Activated naive CD4-positive, alpha-beta T cell treated with anti-CD3 and anti-CD28 coated beads, Interleukin-2, amount 50 U/mL, for 72 hours (primary cell): ENCODE results near the gene CASP6. TPM values are rescaled to one million over a fixed set of nuclear protein-coding genes. Genes with fewer than 3 reads are reported as not detected.

Experiments used
- ATAC-seq, 2 donors: fragments of 150-1000 bp; cut with Tn5 transposase; 2 replicates each; pipeline ENCODE4 v1.10.0; 2021; ENCODE audit warnings: mild to moderate bottlenecking in 2 of 2, moderate library complexity in 2 of 2
- DNase-seq, 2 donors: peaks; one replicate each; pipeline ENCODE4 v3.0.0; 2021 to 2022; ENCODE audit warnings: low spot score in 2 of 2
- H3K27ac Mint-ChIP-seq, 2 donors: one replicate each; pipeline ENCODE4 v1.8.0; 2022; ENCODE audit warnings: mild to moderate bottlenecking in 2 of 2, mixed read lengths in 2 of 2
- H3K36me3 Mint-ChIP-seq, 2 donors: one replicate each; pipeline ENCODE4 v1.8.0; 2022; ENCODE audit warnings: mixed read lengths in 2 of 2
- H3K9me3 Mint-ChIP-seq, 2 donors: one replicate each; pipeline ENCODE4 v1.8.0; 2022; ENCODE audit warnings: mixed read lengths in 2 of 2
- total RNA-seq, 2 donors: library from RNA; stranded (reverse); gene quantifications; one replicate each; pipeline ENCODE4 v1.2.3, GENCODE V29; 2022

The CASP6 gene
- total RNA-seq, 2 donors from 2014 or later = 23.7 to 33.3 TPM

GRCh38 chr4:109655396-109655795 is 47.8 kb downstream of the CASP6 start:
- Mint-ChIP-seq H3K9me3 (peaks cover 6 to 7% of the 10 kb centered on the region in 2 donors), H3K27ac (peak overlapping the region in 1 of 2 donors; percentile 42), H3K36me3 (peaks cover 9 to 14% of the 10 kb centered on the region in 2 donors)
- ATAC-seq (no peak), DNase-seq (no peak)

GRCh38 chr4:109649872-109650271 is 53.4 kb downstream of the CASP6 start:
- Mint-ChIP-seq H3K36me3 (peaks cover 13 to 25% of the 10 kb centered on the region in 2 donors), H3K9me3 (peaks cover 6 to 7% of the 10 kb centered on the region in 2 donors), H3K27ac (peak overlapping the region; percentile 76 to 79)
- ATAC-seq (peak; percentile 59 to 69), DNase-seq (peak in 1 of 2 donors; percentile 22)

- peaks cover 13 to 25% of the 10 kb centered on the region in 2 donors for H3K36me3 Mint-ChIP-seq
- peaks cover 6 to 7% of the 10 kb centered on the region in 2 donors for H3K9me3 Mint-ChIP-seq
- peak overlapping the region; percentile 76 to 79 for H3K27ac Mint-ChIP-seq
- DNase-seq (no peak), ATAC-seq (no peak)
Measured at GRCh38 chr4:109648997-109649575, 54.2 kb downstream of the CASP6 start.

- H3K36me3 Mint-ChIP-seq = peaks cover 13 to 25% of the 10 kb centered on the region in 2 donors
- peak overlapping the region; percentile 79 to 80 for H3K27ac Mint-ChIP-seq
- DNase-seq = no peak
- ATAC-seq = peak; percentile 52 to 58
- peaks cover 6 to 7% of the 10 kb centered on the region in 2 donors for H3K9me3 Mint-ChIP-seq
Measured at GRCh38 chr4:109648266-109648996, 54.8 kb downstream of the CASP6 start.

- peak; percentile 44 to 49 for ATAC-seq
- Mint-ChIP-seq H3K9me3 (no peaks in the 10 kb centered on the region), H3K36me3 (peaks cover 5 to 11% of the 10 kb centered on the region in 2 donors), H3K27ac (no peak overlapping the region)
- DNase-seq = no peak
Measured at GRCh38 chr4:109645874-109646710, 57.2 kb downstream of the CASP6 start.

GRCh38 chr4:109640644-109641043 is 62.6 kb downstream of the CASP6 start:
- DNase-seq (no peak), ATAC-seq (no peak)
- H3K27ac Mint-ChIP-seq = peak overlapping the region; percentile 3 to 39
- peaks cover 19 to 27% of the 10 kb centered on the region in 2 donors for H3K9me3 Mint-ChIP-seq
- H3K36me3 Mint-ChIP-seq = peaks cover 23 to 39% of the 10 kb centered on the region in 2 donors

Other genes with a start within 250 kb of the CASP6 start
- gene MCUB, start 143.2 kb downstream of the CASP6 start, total RNA-seq = 10 to 100 TPM; 63.9 to 69.9 TPM
- gene PLA2G12A, start 26.6 kb upstream of the CASP6 start, total RNA-seq = 10 to 100 TPM; 28.1 to 33.3 TPM
- not detected for gene CFI, start 98.6 kb upstream of the CASP6 start, total RNA-seq
- 10 to 100 TPM; 25.9 to 30.7 TPM for gene GAR1, start 112.3 kb upstream of the CASP6 start, total RNA-seq
- under 1 TPM; 0.32 to 0.62 TPM for gene RRH, start 124.5 kb upstream of the CASP6 start, total RNA-seq
- gene LRIT3, start 144.7 kb upstream of the CASP6 start, total RNA-seq = under 1 TPM; 0.20 to 0.33 TPM
- not detected for gene EGF, start 209.4 kb upstream of the CASP6 start, total RNA-seq